Karpas-422 (cell line): ENCODE measurements around the gene ADAP1. TPM values are rescaled to one million over a fixed set of nuclear protein-coding genes. Genes with fewer than 3 reads are reported as not detected.
"Not testable (repeated sequence)": the region's sequence is repeated elsewhere in the genome, so short reads cannot be mapped to it uniquely, and the experiment has no call there.

Experiments
- DNase-seq: peaks from one replicate; pipeline ENCODE4 v3.0.0-alpha.2; 2015
- H2AFZ ChIP-seq: fragments of 200-600 bp; sonication (generic); 2 replicates; pipeline ENCODE4 v1.6.1; 2014; ENCODE audit warnings: antibody characterized with exemption, low read length, mixed read lengths
- H3K27ac ChIP-seq: fragments of 200-600 bp; sonication (generic); 2 replicates; pipeline ENCODE4 v1.5.1; 2014; ENCODE audit warnings: mild to moderate bottlenecking, low read length, moderate library complexity
- H3K27me3 ChIP-seq: fragments of 200-600 bp; sonication (generic); 2 replicates; pipeline ENCODE4 v1.6.1; 2014; ENCODE audit warnings: low read length, mixed read lengths
- H3K36me3 ChIP-seq: fragments of 200-600 bp; sonication (generic); 2 replicates; pipeline ENCODE4 v1.6.1; 2014; ENCODE audit warnings: low read length, mixed read lengths; ENCODE audit not compliant: insufficient read depth
- H3K4me1 ChIP-seq: fragments of 200-600 bp; sonication (generic); 2 replicates; pipeline ENCODE4 v1.6.1; 2014; ENCODE audit warnings: mild to moderate bottlenecking, low read length, mixed read lengths
- H3K4me2 ChIP-seq: fragments of 200-600 bp; sonication (generic); 2 replicates; pipeline ENCODE4 v1.6.1; 2014; ENCODE audit warnings: low read length, low read depth, mild to moderate bottlenecking; ENCODE audit not compliant: poor library complexity, severe bottlenecking
- H3K4me3 ChIP-seq: fragments of 200-600 bp; sonication (generic); 2 replicates; pipeline ENCODE4 v1.5.1; 2014; ENCODE audit warnings: mild to moderate bottlenecking, antibody characterized with exemption, low read length, mixed read lengths
- H3K79me2 ChIP-seq: fragments of 200-600 bp; sonication (generic); 2 replicates; pipeline ENCODE4 v1.6.1; 2014; ENCODE audit warnings: mild to moderate bottlenecking, low read length, mixed read lengths
- H3K9ac ChIP-seq: fragments of 200-600 bp; sonication (generic); 2 replicates; pipeline ENCODE4 v1.6.0; 2014; ENCODE audit warnings: low read length
- H3K9me2 ChIP-seq: fragments of 200-600 bp; sonication (generic), shearing (Covaris generic); replicated peaks from 2 replicates; pipeline ENCODE4 v1.6.0; 2014; ENCODE audit warnings: mild to moderate bottlenecking, low read length, moderate library complexity; ENCODE audit not compliant: insufficient read depth
- H3K9me3 ChIP-seq: fragments of 300-700, 200-600 bp; sonication (generic); 2 replicates; pipeline ENCODE4 v1.6.1; 2014; ENCODE audit warnings: low read length, mixed read lengths
- H4K20me1 ChIP-seq: fragments of 200-600 bp; sonication (generic); 2 replicates; pipeline ENCODE4 v1.6.1; 2014; ENCODE audit warnings: mild to moderate bottlenecking, antibody characterized with exemption, low read length, low read depth; ENCODE audit not compliant: insufficient read depth
- total RNA-seq: library from RNA; depleted of rRNA; stranded (reverse); fragments of >200 nt; shearing (Covaris generic); gene quantifications from 2 replicates; pipeline ENCODE4 v1.2.3, GENCODE V29; 2014; ENCODE audit warnings: low replicate concordance

Gene ADAP1
- total RNA-seq, 1 experiment from 2014 or later: not detected

DNA sequence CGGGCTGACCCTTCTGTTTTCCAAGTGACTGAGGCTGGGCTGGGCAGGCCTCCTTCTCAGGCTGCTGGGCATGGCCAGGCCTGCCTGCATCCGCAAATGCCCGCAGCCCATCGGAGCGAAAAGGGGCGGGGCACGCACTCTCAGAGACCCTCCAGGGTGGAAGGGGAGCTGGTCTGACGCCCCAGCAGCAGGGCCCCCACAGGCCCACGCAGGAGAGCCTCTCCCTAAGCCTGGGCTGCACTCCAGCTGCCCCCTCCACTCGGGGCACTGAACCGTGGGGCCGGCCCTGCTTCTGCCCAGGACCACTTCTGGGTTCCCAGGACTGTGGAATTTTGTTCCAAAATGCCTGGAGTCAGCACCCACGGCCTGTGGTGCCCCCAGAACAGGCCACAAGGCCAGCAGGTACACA is 9.3 kb downstream of the ADAP1 start:
- Histone ChIP-seq H3K9me2 (no peaks in the 10 kb centered on the region), H3K4me1 (0 out of 2 replicates have a peak, but pooled peaks cover 5% of the 10 kb centered on the region), H3K27ac (no peak overlapping the region), H3K27me3 (peaks cover 3% of the 10 kb centered on the region; the same call in 1 of the 2 replicates), H2AFZ (no peak overlapping the region), H4K20me1 (no peaks in the 10 kb centered on the region), H3K36me3 (no peaks in the 10 kb centered on the region), H3K4me2 (no peak overlapping the region), H3K9me3 (peaks cover 3% of the 10 kb centered on the region; the same call in 1 of the 2 replicates), H3K4me3 (no peak overlapping the region), H3K9ac (no peak overlapping the region), H3K79me2 (no peaks in the 10 kb centered on the region)
- DNase-seq: no peak

DNA sequence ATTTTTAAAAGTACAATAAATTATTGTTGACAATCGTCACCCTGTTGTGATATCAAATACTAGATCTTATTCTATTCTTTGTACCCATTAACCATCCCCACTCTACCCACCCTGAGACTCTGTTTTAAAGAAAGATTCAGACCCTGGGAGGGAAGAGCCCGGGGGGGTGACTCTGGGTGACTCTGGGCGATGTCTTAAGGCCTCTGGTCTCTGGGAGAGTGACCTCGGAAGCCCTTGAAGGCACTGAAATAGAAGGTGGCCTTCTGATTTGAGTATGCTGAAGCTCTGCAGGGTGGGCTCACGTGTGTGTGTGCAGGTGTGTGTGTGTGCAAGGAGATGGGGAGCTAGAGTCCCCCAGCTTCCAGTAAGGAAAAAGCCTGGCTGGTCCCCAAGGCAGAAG is 9.7 kb downstream of the ADAP1 start:
- Histone ChIP-seq H3K4me2 (no peak overlapping the region), H3K9ac (no peak overlapping the region), H3K27me3 (peaks cover 3% of the 10 kb centered on the region; the same call in 1 of the 2 replicates), H3K27ac (no peak overlapping the region), H3K9me3 (peaks cover 3% of the 10 kb centered on the region; the same call in 1 of the 2 replicates), H3K4me3 (no peak overlapping the region), H3K9me2 (no peaks in the 10 kb centered on the region), H3K79me2 (no peaks in the 10 kb centered on the region), H3K4me1 (0 out of 2 replicates have a peak, but pooled peaks cover 5% of the 10 kb centered on the region), H3K36me3 (no peaks in the 10 kb centered on the region), H2AFZ (no peak overlapping the region), H4K20me1 (no peaks in the 10 kb centered on the region)
- DNase-seq: no peak

GRCh38 chr7:943793-944192 is 10.7 kb downstream of the ADAP1 start:
- not testable (repeated sequence) for H3K4me1 ChIP-seq, DNase-seq, H3K27ac ChIP-seq, H2AFZ ChIP-seq, H3K4me2 ChIP-seq, H4K20me1 ChIP-seq, H3K36me3 ChIP-seq, H3K79me2 ChIP-seq, H3K9me2 ChIP-seq, H3K4me3 ChIP-seq, H3K9me3 ChIP-seq, H3K9ac ChIP-seq, H3K27me3 ChIP-seq

DNA sequence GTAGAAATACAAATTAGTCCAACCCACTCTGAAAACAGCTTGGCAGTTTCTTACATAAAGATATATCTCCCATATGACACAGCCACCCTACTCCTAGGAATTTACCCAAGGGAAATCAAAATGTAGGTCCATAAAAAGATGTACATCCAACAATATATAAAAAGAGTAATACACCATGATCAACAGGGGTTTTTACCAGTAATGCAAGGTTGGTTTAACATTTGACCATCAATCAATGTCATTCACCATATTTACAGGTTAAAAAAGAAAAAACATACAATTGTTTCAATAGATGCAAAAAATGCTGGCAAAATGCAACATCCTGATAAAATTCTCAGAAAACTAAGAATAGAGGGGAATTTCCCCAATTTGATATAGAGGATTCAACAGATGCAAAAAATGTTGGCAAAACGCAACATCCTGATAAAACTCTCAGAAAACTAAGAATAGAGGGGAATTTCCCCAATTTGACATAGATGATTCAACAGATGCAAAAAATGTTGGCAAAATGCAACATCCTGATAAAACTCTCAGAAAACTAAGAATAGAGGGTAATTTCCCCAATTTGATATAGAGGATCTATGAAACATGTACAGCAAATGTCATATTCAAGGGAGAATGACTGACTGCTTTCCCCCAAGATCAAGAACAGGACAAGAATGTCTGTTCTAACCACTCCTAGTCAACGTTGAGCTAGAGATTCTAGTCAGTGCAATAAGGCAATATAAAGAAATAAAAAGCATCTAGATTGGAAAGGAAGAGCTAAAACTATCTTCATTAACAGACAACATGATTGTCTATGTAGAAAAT is 13.7 kb downstream of the ADAP1 start:
- Histone ChIP-seq H3K9ac (no peak overlapping the region), H3K9me2 (no peaks in the 10 kb centered on the region), H3K4me3 (no peak overlapping the region), H3K4me2 (no peak overlapping the region), H2AFZ (no peak overlapping the region), H3K9me3 (peaks cover 3% of the 10 kb centered on the region; the same call in 1 of the 2 replicates), H3K27me3 (peaks cover 3% of the 10 kb centered on the region; the same call in 1 of the 2 replicates), H3K4me1 (no peaks in the 10 kb centered on the region; the same call in 1 of the 2 replicates), H3K36me3 (no peaks in the 10 kb centered on the region), H4K20me1 (no peaks in the 10 kb centered on the region), H3K27ac (no peak overlapping the region), H3K79me2 (no peaks in the 10 kb centered on the region)
- no peak for DNase-seq

- Histone ChIP-seq H2AFZ (no peak overlapping the region), H3K4me2 (no peak overlapping the region), H3K36me3 (no peaks in the 10 kb centered on the region), H3K79me2 (no peaks in the 10 kb centered on the region), H3K4me3 (no peak overlapping the region), H3K4me1 (no peaks in the 10 kb centered on the region; the same call in 1 of the 2 replicates), H3K9ac (no peak overlapping the region), H4K20me1 (no peaks in the 10 kb centered on the region), H3K9me2 (no peaks in the 10 kb centered on the region), H3K9me3 (peaks cover 3% of the 10 kb centered on the region; the same call in 1 of the 2 replicates), H3K27ac (no peak overlapping the region), H3K27me3 (peaks cover 3% of the 10 kb centered on the region; the same call in 1 of the 2 replicates)
- DNase-seq: no peak
Observed at GRCh38 chr7:939843-940242, 14.6 kb downstream of the ADAP1 start.

- Histone ChIP-seq H3K9me2 (no peaks in the 10 kb centered on the region), H3K27ac (no peak overlapping the region), H3K27me3 (peaks cover 3% of the 10 kb centered on the region; the same call in 1 of the 2 replicates), H3K9me3 (peaks cover 3% of the 10 kb centered on the region; the same call in 1 of the 2 replicates), H3K9ac (no peak overlapping the region), H3K4me2 (no peak overlapping the region), H3K79me2 (no peaks in the 10 kb centered on the region), H4K20me1 (no peaks in the 10 kb centered on the region), H3K4me1 (no peaks in the 10 kb centered on the region; the same call in 1 of the 2 replicates), H3K4me3 (no peak overlapping the region), H3K36me3 (no peaks in the 10 kb centered on the region), H2AFZ (no peak overlapping the region)
- no peak for DNase-seq
Observed at GRCh38 chr7:938546-939185, 15.8 kb downstream of the ADAP1 start.

DNA sequence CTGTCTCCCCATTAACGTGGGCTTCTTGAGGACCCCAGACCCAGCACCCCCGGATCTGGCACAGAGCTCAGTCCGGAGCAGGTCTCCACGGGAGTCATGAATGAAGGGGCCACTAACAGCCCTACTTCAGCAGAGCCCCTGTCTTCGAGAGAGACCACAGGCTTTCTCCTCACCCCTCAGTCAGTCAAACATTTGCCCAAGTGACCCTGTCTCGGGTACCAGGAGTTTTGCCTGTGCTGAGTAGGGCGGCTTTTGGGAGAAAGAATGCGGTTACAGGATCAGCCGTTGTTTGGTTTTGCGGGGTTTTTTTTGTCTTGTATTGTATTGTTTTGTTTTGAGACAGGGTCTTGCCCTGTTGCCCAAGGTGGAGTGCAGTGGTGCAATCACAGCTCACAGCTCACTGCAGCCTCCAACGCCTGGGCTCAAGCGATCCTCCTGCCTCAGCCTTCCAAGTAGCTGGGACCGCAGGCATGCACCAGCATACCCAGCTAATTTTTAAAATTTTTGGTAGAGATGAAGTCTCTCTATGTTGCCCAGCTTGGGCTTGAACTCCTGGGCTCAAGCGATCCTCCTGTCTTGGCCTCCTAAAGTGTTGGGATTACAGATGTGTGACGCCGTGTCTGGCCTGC is 16.5 kb downstream of the ADAP1 start:
- no peak overlapping the region for H3K4me3 ChIP-seq
- H3K9me3 ChIP-seq: peaks cover 3% of the 10 kb centered on the region; the same call in 1 of the 2 replicates
- no peak overlapping the region for H3K4me2 ChIP-seq
- no peaks in the 10 kb centered on the region for H4K20me1 ChIP-seq
- H3K9me2 ChIP-seq: no peaks in the 10 kb centered on the region
- H3K27me3 ChIP-seq: peaks cover 3% of the 10 kb centered on the region; the same call in 1 of the 2 replicates
- no peak overlapping the region for H3K9ac ChIP-seq
- H3K27ac ChIP-seq: no peak overlapping the region
- no peak overlapping the region for H2AFZ ChIP-seq
- no peaks in the 10 kb centered on the region; the same call in 1 of the 2 replicates for H3K4me1 ChIP-seq
- H3K36me3 ChIP-seq: no peaks in the 10 kb centered on the region
- H3K79me2 ChIP-seq: no peaks in the 10 kb centered on the region
- DNase-seq: no peak
